GM18502 (cell line): ENCODE measurements around the gene NPM3.
"Not testable (repeated sequence)": the region's sequence is repeated elsewhere in the genome, so short reads cannot be mapped to it uniquely, and the experiment has no call there.

Source experiments
- ATAC-seq: cut with Tn5 transposase; IDR thresholded peaks from one replicate; pipeline ENCODE4 v1.9.1; 2021; ENCODE audit warnings: mild to moderate bottlenecking; ENCODE audit not compliant: unreplicated experiment, poor library complexity

Gene NPM3

DNA sequence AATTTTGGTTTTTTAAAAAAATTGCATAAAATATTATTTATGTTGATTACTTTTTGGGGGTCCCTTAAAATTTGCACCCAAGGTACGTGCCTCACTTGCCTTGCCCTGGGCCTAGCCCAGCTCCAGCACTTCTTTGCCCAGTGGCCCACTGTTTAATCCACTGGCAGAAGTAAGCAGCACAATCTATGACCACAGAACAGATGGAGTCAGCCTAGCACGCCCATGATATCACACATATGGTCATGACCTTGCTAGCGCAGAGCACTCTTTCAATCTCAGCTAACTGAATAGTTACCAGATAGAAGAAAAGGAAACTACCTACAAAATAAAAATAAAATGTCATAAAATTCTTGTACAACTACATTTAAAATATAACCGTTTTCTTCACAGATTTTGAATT lies 29.4 kb upstream of the NPM3 start:
- ATAC-seq, result no peak

DNA sequence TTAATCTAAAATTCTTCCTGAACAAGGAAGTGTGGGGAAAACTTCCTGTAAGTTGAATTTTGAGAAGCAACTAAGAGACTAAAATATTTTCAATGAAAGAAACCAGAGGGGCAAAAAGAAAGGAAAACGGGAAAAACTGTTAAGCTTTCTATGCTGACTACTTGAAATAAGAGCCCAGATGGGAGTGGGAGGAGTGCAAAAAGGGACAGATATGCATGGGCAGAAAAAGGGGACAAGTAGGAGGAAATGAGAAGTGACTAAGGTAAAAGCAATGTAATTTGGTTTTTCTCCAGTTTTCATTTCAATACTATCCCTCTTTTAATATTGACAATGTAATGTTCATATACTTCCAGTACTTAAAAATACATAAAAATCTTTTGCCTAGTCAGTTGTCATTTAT lies 23.9 kb upstream of the NPM3 start:
- ATAC-seq, result no peak

GRCh38 chr10:101803511-101803910 lies 20.3 kb upstream of the NPM3 start:
- ATAC-seq, result no peak

DNA sequence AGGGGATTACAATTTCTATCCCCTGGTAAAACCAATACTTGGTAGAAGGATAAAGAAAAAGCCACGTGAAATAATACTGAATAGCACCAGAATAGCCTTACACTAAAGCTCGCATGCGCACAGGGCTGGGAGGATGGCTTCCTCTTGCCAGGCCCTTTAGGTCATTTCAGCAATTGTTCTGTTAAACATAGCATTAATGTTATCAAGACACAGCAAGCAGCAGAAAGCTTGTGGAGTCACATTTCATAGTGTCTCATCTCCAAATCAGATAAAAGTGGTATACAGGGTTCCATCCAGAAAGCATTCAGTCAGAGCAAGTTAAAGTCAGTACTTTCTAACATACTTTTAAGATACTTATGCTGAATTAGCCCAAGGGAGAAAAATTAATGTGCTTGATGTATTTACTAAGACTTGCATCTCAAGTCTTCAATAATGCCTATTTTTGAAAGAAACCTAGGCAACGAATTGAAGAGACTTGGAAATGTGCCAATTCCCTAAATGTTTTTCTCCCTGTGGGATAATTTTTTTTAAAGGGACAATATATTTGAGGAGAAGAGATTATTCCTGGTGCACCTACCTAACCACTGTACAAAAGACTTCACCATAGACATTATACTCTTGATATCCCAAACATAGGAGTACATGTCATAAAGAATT lies 14.3 kb upstream of the NPM3 start:
- no peak for ATAC-seq

- ATAC-seq, result no peak
Measured at GRCh38 chr10:101793526-101793925, 10.3 kb upstream of the NPM3 start.

GRCh38 chr10:101789686-101790085 lies 6.4 kb upstream of the NPM3 start:
- no peak for ATAC-seq

DNA sequence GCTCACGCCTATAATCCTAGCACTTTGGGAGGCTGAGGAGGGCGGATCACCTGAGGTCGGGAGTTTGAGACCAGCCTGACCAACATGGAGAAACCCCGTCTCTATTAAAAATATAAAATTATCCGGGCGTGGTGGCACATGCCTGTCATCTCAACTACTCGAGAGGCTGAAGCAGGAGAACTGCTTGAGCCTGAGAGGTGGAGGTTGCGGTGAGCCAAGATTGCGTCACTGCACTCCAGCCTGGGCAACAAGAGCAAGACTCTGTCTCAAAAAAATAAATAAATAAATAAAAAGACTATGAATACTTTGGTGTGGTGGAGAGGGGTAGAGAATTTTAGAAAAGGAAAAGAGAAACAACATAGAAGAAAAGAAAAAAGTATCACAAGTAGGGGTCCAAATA lies 6.0 kb upstream of the NPM3 start:
- not testable (repeated sequence) for ATAC-seq

- no peak for ATAC-seq
Measured at GRCh38 chr10:101785801-101786200, 2.6 kb upstream of the NPM3 start.

GRCh38 chr10:101784558-101784957 lies 1.3 kb upstream of the NPM3 start:
- no peak for ATAC-seq

DNA sequence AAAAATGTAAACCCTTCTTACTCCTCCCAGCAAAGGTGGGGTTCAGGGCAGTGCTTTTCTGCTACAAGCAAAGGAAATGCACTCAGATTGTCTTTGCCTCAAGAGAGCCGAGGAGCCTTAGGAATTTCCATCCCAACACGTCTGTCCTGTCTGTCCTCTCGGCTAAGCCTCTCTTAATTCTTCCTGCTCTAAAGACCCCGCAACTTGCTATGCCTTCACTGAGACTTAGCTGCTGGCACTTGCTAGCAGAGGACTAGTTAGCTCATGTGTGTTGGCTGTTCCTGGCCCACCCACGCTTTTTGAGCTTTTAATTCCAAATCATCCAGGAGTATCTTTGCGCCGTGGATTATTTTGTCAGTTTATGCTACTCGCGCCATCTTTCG lies 481 bp upstream of the NPM3 start:
- ATAC-seq, result no peak

- no peak for ATAC-seq
Measured at GRCh38 chr10:101781984-101782810, 1.0 kb downstream of the NPM3 start.

DNA sequence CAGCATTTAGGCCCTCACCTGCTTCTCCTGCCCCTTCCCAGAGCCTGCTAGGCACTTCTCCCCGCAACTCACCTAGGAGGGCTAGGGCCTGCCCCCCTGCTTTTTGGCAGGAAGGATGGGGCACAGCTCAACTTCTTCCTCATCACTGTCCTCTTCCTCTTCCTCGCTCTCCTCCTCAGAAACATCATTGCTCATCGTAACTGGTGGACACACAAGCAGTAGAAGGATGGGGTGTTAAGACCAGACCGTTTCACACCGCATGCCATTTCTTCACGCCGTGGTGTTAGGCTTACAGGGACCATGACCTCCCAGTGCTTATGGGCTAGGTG lies 1.6 kb downstream of the NPM3 start:
- ATAC-seq, result no peak

DNA sequence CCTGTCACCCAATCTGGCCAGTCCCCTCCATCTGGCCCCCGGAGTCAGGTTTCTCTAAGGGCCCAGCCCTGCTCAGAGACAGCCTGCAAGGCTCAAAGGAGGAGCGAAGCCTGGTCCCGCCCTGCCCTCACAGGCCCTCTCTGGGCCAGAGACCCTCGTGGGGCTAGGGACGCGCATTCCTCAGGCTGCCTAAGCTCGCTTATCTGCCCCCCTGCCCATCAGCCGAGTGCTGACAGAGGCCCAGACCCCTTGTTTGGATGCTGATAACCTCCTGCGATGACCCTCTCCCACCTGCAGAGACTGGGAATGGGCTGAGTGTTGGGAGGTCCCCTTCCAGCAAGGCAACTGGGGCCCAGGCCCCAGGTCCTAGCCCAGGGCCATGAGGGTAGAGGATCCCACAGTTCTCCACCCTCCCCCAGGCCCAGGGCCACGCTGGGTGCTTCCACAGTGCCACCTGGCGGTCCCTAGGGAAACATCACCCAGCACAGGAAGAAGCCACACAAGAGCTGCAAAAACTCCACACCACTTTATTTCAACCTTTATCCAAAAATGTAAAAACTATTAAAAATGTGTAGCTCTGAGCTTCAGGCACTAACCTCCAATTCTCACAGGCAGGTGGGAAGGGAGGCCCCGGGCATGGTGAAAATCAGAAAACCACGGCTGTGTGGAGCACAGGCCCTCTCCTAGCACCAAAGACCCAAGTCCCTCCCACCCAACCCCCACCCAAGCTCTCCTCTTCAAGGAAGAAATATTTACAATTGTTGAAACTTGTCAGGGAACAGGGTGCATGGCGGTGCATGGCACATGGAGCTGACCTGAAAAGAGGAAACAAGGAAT lies 2.2 kb downstream of the NPM3 start:
- no peak for ATAC-seq

DNA sequence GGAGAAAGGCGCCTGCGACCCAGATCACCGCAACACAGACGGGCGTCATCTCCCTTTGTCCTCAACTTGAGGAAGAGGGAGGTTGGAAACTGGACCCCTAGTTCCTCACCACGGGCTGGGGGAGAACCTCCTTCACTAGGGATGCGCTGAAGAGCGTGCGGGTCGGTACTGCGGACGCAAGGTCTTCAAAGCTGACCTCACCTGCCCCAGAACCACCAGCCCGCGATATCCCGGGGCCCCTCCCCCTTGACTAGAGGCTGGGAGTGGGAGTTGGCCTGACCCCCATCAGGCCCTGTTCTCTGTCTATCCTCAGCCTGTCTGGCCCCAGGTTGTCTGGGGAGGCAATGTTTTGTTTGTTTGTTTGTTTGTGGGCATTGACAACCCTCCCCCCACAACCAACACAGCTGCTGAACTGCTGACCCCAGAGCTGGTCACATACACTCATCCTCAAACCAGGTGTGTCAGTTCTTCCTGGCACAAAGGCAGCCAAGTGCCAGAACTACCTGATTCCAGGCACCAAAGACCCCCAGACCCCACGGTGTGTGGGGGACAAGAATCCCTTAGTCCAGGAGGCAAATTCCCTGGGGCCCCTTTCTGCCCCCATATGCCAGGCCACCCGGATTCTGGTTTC lies 2.9 kb downstream of the NPM3 start:
- no peak for ATAC-seq

- ATAC-seq, result peak; percentile 42
Measured at GRCh38 chr10:101779544-101780186, 3.6 kb downstream of the NPM3 start.

- ATAC-seq, result no peak
Measured at GRCh38 chr10:101778781-101779543, 4.3 kb downstream of the NPM3 start.

- no peak for ATAC-seq
Measured at GRCh38 chr10:101778151-101778780, 5.0 kb downstream of the NPM3 start.

- ATAC-seq, result no peak
Measured at GRCh38 chr10:101777619-101778145, 5.6 kb downstream of the NPM3 start.
